GM18498 (cell line): ENCODE measurements around the gene A4GALT.
A peak's percentile ranks its signal among the peaks of the same experiment; 100 is the strongest.
"Not testable (repeated sequence)": the region's sequence is repeated elsewhere in the genome, so short reads cannot be mapped to it uniquely, and the experiment has no call there.

ENCODE experiments used
- ATAC-seq: cut with Tn5 transposase; IDR thresholded peaks from one replicate; pipeline ENCODE4 v1.9.1; 2021; ENCODE audit warnings: mild to moderate bottlenecking, moderate library complexity; ENCODE audit not compliant: unreplicated experiment

Gene A4GALT

GRCh38 chr22:42684462-42685195 is 36.0 kb downstream of the A4GALT start:
- no peak for ATAC-seq

DNA sequence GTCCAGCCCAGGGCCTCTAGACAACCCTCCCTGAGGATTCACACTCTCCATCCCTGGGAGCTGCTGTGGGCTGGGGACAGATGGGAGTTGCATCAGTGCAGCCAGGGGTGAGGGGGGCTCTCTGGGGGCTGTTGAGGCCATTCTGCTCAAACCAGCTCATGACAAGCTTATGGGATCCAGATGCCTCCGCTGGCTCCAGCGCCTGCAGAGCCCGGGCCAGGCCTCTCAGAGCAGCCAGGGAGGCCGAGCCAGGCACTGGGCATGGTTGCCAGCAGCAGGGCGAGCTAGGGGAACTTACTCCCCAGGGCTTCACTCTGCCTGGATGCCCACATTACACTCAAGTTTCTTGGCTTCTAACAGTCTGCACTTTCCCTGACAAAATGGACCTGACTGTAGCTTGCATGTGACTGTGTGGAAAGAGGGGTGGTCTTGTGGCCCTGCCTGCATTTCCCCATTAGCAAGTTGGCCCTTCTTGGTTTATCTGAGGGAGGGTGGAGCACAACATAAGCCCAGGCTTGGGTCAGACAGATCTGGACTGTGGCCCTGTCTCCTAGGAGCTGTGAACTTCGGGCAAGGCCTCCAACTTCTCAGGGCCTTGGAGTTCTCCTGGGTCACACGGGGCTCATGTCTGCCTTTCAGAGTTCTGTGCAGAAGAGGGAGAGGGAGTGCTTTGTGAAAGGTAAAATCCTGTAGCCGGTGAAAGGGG is 36.9 kb downstream of the A4GALT start:
- no peak for ATAC-seq

DNA sequence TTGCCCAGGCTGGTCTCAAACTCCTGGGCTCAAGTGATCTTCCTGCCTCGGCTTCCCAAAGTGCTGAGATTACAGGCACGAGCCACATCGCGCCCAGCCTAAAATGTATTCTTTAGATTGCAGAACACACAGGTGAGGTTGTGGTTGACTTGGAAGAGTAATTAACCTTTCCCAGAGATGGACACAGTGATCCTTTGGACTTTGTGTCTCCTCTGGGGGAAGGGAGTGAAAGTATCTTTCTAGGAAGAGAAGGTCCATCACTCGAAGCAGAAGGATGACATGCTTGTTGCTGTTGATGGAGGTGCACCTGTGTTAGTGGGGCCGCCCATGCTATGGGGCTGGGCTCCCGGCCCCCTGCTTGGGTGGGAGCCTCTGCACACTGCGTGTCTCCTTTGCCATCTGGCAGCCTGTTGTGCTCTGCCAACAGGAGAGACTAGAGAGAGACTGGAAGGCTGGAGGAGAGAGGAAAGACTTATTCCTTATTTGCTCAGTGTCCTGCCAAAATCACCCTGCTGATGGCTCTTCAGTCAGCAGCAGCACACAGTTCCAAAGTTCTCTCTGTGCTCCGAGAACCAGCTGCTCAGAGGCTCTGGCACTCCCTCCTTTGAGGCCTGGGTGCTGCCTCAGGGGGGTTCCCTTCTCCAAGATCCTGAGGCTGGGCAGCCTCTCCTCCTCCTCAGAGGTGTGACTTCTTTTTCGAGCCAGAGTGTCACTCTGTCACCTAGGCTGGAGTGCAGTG is 38.4 kb downstream of the A4GALT start:
- ATAC-seq = no peak

DNA sequence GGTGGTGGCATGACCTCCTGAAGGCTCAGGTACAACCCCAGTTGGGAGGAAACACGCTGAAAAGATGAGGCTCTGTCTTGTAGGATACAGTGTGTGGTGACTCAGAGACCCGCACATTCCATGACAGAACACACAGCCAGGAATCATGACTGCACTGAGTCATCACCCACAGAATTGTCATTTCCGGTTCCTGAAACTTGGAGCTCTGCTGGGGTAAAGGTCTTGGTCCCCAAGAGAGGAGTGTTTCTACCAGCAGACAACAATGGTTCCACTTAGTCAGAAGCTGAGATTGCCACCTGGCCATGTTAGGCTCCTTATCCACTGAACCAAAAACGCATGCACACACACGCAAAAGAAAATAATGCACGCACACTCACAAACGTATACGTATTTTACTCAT is 40.0 kb downstream of the A4GALT start:
- no peak for ATAC-seq

DNA sequence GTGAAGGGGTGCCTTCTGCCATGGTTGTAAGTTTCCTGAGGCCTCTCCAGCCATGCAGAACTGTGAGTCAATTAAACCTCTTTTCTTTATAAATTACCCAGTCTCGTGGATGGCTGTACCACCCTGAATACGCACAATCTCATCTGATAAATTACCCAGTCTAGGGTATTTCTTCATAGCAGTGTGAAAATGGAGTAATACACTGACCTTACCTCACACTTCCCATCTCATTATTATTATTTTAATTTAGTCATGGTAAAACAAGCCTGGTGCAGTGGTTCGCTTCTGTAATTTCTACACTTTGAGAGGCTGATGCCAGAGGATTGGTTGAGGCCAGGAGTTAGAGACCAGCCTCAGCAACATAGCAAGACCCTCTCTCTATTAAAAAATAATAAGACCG is 41.0 kb downstream of the A4GALT start:
- ATAC-seq = no peak

DNA sequence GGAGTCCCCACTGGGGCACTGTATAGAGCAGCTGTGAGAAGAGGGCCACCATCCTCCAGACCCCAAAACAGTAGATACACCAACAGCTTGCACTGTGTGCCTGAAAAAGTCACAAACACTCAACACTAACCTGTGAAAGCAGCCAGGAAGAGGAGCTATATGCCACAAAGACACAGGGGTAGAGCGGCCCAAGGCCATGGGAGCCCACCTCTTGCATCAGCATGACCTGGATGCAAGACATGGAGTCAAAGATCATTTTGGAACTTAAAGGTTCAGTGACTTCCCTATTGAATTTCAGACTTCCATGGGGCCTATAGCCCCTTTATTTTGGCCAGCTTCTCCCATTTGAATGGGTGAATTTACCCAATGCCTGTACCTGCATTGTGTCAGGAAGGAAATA is 41.8 kb downstream of the A4GALT start:
- ATAC-seq = no peak

DNA sequence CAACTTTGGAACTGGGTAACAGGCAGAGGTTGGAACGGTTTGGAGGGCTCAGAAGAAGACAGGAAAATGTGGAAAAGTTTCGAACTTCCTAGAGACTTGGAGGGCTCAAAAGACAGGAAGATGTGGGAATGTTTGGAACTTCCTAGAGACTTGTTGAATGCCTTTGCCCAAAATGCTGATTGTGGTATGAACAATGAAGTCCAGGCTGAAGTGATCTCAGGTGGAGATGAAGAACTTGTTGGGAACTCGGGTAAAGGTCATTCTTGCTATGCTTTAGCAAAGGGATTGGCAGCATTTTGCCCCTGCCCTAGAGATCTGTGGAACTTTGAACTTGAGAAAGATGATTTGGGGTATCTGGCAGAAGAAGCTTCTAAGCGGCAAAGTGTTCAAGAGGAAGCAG is 42.7 kb downstream of the A4GALT start:
- ATAC-seq = not testable (repeated sequence)

DNA sequence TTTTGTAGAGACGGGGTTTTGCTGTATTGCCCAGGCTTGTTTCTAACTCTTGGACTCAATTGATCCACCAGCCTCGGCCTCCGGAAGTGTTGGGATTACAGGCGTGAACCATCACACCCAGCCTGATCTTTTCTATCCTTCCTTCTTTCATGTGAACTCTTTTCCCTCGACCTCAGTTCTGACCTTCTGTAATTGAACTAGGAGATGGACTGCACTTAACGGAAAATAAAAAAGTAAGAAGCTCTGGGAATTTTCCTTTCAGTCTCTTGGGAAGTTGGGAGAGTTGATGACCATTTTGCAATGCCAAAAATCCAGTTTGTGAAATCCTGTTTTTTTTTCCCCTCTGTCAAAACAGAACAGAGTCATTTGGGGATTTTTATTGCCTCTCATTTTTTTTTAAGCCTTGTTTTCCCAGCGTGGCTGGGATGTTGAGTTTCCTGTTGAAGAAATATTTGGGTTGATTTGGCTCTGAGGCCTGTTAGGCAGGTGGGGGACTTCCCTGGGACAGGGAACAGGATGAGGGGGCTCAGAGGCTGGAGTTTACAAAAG is 44.5 kb downstream of the A4GALT start:
- no peak for ATAC-seq

DNA sequence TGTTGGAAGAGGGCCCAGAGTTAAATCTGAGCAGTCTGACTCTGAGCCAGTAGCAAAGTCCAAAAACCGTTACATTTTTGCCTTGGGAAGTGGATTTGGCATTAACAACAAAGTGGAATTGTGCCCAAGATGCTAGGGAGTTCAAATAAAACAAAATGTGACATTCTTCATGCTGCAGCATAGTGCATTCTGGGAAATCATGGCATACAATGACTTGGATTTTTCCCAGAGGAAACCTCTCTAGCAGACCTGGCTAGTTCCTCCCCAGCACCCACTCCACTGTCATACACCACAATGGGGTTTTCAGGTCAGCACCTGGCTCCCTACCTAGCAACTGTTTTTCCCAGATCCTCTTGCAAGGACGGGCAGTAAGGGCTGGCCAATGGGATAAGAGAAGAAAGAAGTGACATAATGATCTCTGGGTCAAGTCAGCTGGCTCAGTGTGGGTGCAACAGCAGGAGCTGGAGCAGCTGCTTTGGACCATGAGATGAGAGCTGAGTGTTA is 46.7 kb downstream of the A4GALT start:
- ATAC-seq = no peak

DNA sequence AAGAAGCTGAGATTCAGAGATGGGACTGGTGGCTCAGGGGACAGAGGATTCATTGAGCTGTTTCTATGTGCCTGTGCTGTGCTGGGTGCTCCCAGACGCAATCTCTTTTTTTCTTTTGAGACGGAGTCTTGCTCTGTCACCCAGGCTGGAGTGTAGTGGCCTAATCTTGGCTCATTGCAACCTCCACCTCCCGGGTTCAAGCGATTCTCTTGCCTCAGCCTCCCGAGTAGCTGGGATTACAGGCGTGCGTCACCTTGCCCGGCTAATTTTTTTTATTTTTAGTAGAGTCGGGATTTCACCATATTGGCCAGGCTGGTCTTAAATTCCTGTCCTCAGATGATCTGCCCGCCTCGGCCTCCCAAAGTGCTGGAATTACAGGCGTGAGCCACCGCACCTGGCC is 47.6 kb downstream of the A4GALT start:
- ATAC-seq = not testable (repeated sequence)

GRCh38 chr22:42670921-42671709 is 49.6 kb downstream of the A4GALT start:
- no peak for ATAC-seq

DNA sequence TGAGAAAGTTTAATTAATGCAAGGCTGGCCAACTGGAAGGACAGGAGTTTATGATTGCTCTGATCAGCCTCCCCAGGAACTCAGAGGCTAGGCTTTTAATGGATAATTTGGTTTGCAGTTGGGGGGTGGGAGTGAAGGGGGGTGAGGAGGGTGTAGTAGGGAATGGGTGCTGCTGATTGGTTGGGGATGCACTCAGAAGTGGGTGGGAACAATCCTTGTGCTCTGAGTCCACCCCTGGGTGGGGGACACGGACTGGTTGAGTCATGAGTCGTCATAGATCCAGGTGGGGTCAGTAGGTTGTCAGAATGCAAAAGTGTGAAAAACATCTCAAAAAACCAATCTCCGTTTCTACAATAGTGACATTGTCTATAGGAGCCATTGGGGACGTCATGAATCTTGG is 50.6 kb downstream of the A4GALT start:
- no peak for ATAC-seq

DNA sequence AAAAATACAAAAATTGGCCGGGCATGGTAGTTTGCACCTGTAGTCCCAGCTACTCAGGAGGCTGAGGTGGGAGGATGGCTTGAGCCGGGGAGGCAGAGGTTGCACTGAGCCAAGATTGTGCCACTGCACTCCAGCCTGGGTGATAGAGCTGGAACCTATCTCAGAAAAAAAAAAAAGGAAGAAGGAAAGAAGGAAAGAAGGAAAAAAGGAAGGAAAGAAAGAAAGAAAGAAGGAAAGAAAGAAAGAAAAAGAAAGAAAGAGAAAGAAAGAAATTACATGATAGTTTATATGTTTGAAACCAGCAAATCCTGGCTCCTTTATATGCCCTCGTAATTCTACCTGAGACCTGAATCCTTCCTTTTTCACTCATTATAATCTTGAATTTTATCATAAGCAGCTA is 54.3 kb downstream of the A4GALT start:
- not testable (repeated sequence) for ATAC-seq

DNA sequence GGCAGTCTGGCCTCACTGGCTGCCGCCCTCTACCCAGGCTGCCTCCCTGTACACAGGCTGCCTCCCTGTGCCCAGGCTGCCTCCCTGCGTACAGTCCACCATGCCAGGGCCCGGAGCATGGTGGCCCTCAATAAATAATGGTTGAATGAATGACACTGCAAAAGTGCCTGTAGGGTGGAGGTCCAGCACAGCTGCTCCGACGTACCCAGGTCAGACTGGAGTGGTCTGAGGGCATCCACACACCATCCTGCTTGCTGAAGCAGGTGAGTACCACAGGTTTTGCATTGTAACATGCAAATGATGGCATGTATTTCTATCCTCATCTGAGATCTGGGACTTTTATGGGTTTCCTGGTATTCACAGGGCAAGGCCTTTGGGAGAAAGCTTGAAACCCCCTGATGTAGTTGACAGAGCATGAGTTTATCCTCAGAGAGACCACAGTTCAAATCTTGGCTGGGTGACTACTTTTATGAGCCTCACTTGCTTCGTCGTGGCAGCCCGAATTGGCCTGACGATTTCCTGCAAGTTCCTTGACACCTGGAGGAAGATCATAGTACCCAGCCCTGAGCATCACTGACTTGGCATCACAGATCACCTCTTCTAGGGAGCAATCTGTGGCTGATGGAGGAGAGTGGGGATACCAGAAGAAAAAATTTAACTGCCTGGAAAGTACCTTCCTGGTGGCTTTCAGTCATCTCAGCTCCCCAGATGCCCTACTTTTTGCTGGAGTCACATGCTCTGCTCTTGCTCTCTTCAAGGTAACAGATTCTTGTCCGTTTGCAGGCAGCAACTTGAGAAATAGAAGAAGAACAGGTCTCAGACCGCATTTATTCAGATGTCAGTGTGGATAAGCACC is 55.5 kb downstream of the A4GALT start:
- ATAC-seq = peak; percentile 50

DNA sequence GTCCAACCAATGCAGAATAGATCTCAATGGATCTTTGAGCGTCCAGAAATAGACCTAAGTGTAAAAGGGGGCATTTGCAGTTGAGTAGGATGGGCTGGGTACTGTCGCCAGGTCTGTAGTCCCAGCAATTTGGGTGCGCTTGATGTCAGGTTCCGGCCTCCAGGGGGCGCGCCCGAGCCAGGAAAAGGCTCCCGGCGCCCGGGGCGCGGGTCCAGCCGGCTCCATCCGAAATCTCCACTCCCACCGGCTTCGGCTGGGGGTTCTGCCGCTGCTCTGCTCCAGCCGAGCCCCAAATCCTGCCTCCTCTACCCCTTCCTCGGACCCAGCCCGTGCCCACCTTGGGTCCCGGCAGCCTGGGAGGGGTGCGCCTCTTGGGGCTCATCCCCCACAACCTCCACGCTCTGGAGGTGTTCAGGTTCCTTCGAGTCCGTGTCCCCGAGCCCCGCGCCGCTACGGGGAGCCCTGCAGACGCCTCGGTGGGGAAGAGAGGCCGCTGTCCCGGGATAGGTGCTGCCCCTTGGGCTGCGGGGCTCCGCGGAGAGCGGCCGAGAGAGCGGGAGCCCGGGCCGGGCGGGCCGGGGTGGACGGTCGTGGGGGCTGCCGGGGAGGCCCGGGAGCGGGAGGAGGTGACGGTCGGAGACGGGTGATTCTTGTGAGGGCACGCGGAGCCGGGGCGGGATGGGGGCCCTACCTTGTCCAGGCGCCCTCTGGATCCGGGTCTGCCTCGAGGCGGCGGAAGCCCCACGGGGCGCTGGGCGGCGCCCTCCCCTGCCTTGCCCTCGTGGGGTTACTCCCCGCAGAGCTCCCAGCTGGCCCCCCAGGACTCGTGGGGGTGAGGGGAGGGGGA is 58.5 kb downstream of the A4GALT start:
- peak; percentile 54 for ATAC-seq

DNA sequence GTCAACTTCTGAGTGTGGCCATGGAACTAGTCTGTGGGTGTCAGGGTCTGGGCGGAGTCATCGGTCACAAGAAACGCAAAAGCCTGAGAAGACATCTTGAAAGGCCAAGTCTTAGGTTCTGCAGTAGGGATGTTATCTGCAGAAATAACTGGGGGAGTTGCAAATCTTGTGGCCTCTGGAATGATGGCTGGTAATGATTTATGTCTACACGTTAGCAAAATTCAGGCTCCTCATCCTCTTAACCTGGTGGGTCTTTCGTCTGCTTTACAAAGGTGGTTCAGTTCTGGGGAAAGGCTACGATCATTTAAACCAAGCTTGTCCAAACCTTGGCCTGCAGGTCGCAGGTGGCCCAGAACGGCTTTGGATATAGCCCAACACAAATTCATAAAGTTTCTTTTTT is 64.1 kb downstream of the A4GALT start:
- no peak for ATAC-seq

DNA sequence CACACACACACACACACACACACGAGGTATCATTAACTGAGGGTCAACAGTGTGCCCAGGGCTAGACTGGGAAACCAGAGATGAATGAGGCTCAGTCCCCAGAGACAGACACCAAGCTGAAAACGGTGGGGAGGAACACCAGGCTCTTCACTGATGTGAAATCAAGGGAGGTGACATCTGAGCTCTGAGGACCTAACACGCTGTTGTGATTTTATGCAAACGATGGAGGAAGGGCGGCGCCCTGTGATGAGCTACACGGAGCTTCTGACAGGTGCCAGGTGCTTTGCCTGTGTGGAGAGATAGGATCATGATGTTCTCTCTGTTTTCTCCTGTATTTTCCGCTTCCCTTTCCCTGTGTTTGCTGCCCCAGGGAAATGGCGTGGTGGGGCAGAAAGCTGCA is 65.0 kb downstream of the A4GALT start:
- no peak for ATAC-seq

GRCh38 chr22:42654436-42655073 is 66.1 kb downstream of the A4GALT start:
- no peak for ATAC-seq
